OCI-LY7 (cell line): ENCODE data around the gene SEMA3E.

Experiments
- CTCF ChIP-seq: fragments of 200-600 bp; sonication (generic); conservative IDR thresholded peaks from 2 replicates; pipeline ENCODE4 v1.5.1; 2014; ENCODE audit warnings: mild to moderate bottlenecking, antibody characterized with exemption, low read length, moderate library complexity, mixed read lengths
- EZH2phosphoT487 ChIP-seq: fragments of 200-600 bp; sonication (generic); IDR thresholded peaks from 2 replicates; pipeline ENCODE4 v1.6.1; 2018; ENCODE audit warnings: low read depth, borderline replicate concordance, mild to moderate bottlenecking, mixed run types, antibody characterized with exemption, low read length, moderate library complexity, mixed read lengths

GRCh38 chr7:83531766-83532165, 117.2 kb downstream of the SEMA3E start:
- TF ChIP-seq CTCF (no peak), EZH2phosphoT487 (no peak)
